ENCODE measurements around the gene DLEC1. TPM values are rescaled to one million over a fixed set of nuclear protein-coding genes. Genes with fewer than 3 reads are reported as not detected.

DLEC1 gene
- polyA plus RNA-seq, 1 donor from 2014 or later, result 0.25 TPM

DNA sequence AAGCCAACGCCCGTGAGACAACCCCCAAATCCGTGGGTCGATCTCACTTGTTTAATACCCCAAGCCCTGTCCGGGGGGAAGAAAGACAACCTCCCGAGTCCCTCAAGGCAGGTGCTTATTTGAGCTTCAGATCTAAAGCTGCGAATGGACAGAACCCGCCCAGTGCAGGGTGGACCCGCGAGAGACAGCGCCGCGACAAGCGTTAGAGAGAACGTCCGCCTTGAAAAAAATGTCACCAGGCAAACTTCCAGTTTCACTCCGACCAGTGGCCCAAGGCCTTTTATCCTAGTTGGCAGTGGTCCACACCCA is 125.6 kb downstream of the DLEC1 start:
- TF ChIP-seq, protein P1, sequence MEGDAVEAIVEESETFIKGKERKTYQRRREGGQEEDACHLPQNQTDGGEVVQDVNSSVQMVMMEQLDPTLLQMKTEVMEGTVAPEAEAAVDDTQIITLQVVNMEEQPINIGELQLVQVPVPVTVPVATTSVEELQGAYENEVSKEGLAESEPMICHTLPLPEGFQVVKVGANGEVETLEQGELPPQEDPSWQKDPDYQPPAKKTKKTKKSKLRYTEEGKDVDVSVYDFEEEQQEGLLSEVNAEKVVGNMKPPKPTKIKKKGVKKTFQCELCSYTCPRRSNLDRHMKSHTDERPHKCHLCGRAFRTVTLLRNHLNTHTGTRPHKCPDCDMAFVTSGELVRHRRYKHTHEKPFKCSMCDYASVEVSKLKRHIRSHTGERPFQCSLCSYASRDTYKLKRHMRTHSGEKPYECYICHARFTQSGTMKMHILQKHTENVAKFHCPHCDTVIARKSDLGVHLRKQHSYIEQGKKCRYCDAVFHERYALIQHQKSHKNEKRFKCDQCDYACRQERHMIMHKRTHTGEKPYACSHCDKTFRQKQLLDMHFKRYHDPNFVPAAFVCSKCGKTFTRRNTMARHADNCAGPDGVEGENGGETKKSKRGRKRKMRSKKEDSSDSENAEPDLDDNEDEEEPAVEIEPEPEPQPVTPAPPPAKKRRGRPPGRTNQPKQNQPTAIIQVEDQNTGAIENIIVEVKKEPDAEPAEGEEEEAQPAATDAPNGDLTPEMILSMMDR (IDR thresholded peaks at IDR 0.05; ENCODE audit: poor library complexity, severe bottlenecking), result peak; percentile 29
- TF ChIP-seq RAD21 (conservative IDR thresholded peaks at IDR 0.05) (no peak), SMC3 (conservative IDR thresholded peaks at IDR 0.05; ENCODE audit: poor library complexity) (peak; percentile 31)
- Histone ChIP-seq H3K27ac (ENCODE audit: low read length) (peak overlapping the region; percentile 97), H3K79me2 (replicated peaks; ENCODE audit: insufficient read depth, low read length) (peaks cover 31% of the 10 kb centered on the region), H3K9ac (ENCODE audit: low read length) (peak overlapping the region; percentile 87), H3K36me3 (ENCODE audit: insufficient read depth, low read length) (no peaks in the 10 kb centered on the region), H2AFZ (ENCODE audit: low read depth, low read length) (peak overlapping the region; percentile 85), H3K9me2 (ENCODE audit: insufficient read depth, low read length) (no peaks in the 10 kb centered on the region), H4K20me1 (ENCODE audit: insufficient read depth) (no peaks in the 10 kb centered on the region), H3K4me2 (ENCODE audit: low read length) (peak overlapping the region; percentile 43), H3F3A (ENCODE audit: insufficient read depth, low read length, poor library complexity, severe bottlenecking) (no peaks in the 10 kb centered on the region), H3K27me3 (ENCODE audit: insufficient read depth, low read depth, low read length) (no peaks in the 10 kb centered on the region), H3K4me3 (ENCODE audit: low read length) (peak overlapping the region; percentile 98), H3K9me3 (ENCODE audit: low read length) (no peaks in the 10 kb centered on the region)

DNA sequence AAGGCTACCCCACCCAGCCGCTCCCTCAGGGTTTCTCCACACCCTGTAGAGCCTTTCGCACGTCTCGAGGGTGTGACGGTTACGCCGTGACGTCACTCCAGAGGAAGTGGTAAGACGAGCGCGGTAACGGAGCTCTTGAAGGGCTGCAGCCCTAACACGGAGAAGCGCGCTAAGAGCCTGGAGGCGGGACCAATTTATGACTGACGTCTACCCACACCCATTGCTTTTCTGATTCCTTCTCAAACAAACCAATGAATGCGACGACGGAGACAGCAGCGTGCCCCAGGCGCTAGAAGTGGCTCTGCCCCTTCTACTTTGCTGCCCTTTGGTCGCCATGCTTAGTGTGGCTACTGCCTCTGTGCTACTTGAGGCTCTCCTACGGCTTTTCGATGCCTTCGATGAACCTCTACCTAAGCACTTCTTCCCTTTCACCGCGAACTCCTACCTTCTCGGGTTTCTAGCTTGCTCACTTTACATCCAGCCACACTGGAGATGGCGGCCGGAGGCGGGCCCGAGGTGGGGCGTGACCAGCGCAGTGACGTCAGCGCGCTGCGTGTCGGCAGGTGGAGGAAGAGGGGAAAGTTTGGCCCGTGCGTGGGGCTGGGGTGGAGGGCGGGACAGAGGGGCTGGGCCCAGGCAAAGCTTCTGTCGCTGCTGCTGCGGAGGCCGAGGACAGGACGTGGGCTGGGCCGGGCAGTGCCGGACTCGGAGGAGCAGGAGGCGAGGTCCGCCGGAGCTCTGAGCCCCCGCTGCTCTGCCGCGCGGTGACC is 126.1 kb downstream of the DLEC1 start, which contains the start of gene OXSR1:
Gene OXSR1, plus strand, starts transcription at position 586 of the 770 bp plus-strand sequence. CDS start 340 bp downstream, outside the sequence.
- peak within 1 kb of the TSS; percentile 43 for H3K4me2 ChIP-seq (ENCODE audit: low read length)
- no peaks in the 10 kb centered on the region for H3K9me2 ChIP-seq (ENCODE audit: insufficient read depth, low read length)
- H3K4me3 ChIP-seq (ENCODE audit: low read length), result peak within 1 kb of the TSS; percentile 98
- peaks cover 33% of the 10 kb centered on the region for H3K79me2 ChIP-seq (replicated peaks; ENCODE audit: insufficient read depth, low read length)
- H2AFZ ChIP-seq (ENCODE audit: low read depth, low read length), result peak within 1 kb of the TSS; percentile 85
- H3K27me3 ChIP-seq (ENCODE audit: insufficient read depth, low read depth, low read length), result no peaks in the 10 kb centered on the region
- H3K9ac ChIP-seq (ENCODE audit: low read length), result peak within 1 kb of the TSS; percentile 87
- H4K20me1 ChIP-seq (ENCODE audit: insufficient read depth), result no peaks in the 10 kb centered on the region
- peak within 1 kb of the TSS; percentile 97 for H3K27ac ChIP-seq (ENCODE audit: low read length)
- no peaks in the 10 kb centered on the region for H3F3A ChIP-seq (ENCODE audit: insufficient read depth, low read length, poor library complexity, severe bottlenecking)
- no peaks in the 10 kb centered on the region for H3K9me3 ChIP-seq (ENCODE audit: low read length)
- TF ChIP-seq, protein P2, sequence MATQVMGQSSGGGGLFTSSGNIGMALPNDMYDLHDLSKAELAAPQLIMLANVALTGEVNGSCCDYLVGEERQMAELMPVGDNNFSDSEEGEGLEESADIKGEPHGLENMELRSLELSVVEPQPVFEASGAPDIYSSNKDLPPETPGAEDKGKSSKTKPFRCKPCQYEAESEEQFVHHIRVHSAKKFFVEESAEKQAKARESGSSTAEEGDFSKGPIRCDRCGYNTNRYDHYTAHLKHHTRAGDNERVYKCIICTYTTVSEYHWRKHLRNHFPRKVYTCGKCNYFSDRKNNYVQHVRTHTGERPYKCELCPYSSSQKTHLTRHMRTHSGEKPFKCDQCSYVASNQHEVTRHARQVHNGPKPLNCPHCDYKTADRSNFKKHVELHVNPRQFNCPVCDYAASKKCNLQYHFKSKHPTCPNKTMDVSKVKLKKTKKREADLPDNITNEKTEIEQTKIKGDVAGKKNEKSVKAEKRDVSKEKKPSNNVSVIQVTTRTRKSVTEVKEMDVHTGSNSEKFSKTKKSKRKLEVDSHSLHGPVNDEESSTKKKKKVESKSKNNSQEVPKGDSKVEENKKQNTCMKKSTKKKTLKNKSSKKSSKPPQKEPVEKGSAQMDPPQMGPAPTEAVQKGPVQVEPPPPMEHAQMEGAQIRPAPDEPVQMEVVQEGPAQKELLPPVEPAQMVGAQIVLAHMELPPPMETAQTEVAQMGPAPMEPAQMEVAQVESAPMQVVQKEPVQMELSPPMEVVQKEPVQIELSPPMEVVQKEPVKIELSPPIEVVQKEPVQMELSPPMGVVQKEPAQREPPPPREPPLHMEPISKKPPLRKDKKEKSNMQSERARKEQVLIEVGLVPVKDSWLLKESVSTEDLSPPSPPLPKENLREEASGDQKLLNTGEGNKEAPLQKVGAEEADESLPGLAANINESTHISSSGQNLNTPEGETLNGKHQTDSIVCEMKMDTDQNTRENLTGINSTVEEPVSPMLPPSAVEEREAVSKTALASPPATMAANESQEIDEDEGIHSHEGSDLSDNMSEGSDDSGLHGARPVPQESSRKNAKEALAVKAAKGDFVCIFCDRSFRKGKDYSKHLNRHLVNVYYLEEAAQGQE (IDR thresholded peaks at IDR 0.05; ENCODE audit: borderline replicate concordance), result peak; percentile 80
- no peak for TF ChIP-seq EZH2 (IDR thresholded peaks at IDR 0.05; ENCODE audit: borderline replicate concordance, insufficient read depth, low read length, poor library complexity, severe bottlenecking)
- TF ChIP-seq TAF1 (IDR thresholded peaks at IDR 0.05; ENCODE audit: low read depth), result peak; percentile 74
- peak; percentile 43 for TF ChIP-seq EP300 (conservative IDR thresholded peaks at IDR 0.05; ENCODE audit: poor library complexity, severe bottlenecking)
- TF ChIP-seq POLR2AphosphoS5 (IDR thresholded peaks at IDR 0.05), result peak; percentile 95
- TF ChIP-seq RAD21 (conservative IDR thresholded peaks at IDR 0.05), result peak; percentile 15
- peak; percentile 39 for TF ChIP-seq SMC3 (conservative IDR thresholded peaks at IDR 0.05; ENCODE audit: poor library complexity)
- TF ChIP-seq, protein P1 (IDR thresholded peaks at IDR 0.05; ENCODE audit: poor library complexity, severe bottlenecking), result no peak
- peak; percentile 78 for TF ChIP-seq MXI1 (conservative IDR thresholded peaks at IDR 0.05; ENCODE audit: poor library complexity, severe bottlenecking)
- no peaks in the 10 kb centered on the region for H3K36me3 ChIP-seq (ENCODE audit: insufficient read depth, low read length)
